Embryonic facial prominence (tissue), 1 donor: ENCODE data around the gene ARMC7.
"Not testable (repeated sequence)": the region's sequence is repeated elsewhere in the genome, so short reads cannot be mapped to it uniquely, and the experiment has no call there.

Source experiments
- DNase-seq: peaks from one replicate; pipeline ENCODE4 v3.0.0-alpha.2; 2016; ENCODE audit errors: extremely low spot score

The ARMC7 gene

GRCh38 chr17:75153780-75154194 is 44.0 kb downstream of the ARMC7 start:
- DNase-seq, result no peak

GRCh38 chr17:75154195-75155106 is 44.7 kb downstream of the ARMC7 start, which contains the start of gene JPT1:
TSS of gene JPT1 (minus strand) at chr17:75154512. CDS start at chr17:75154397, 115 bp downstream.
- DNase-seq, result peak; percentile 96

GRCh38 chr17:75155191-75155601 is 45.4 kb downstream of the ARMC7 start:
- no peak for DNase-seq

GRCh38 chr17:75158480-75158879 is 48.7 kb downstream of the ARMC7 start:
- not testable (repeated sequence) for DNase-seq

GRCh38 chr17:75159196-75160031 is 49.6 kb downstream of the ARMC7 start:
- DNase-seq, result no peak

- DNase-seq, result no peak
Measured at GRCh38 chr17:75160211-75160610, 50.4 kb downstream of the ARMC7 start.

GRCh38 chr17:75163074-75163473 is 53.3 kb downstream of the ARMC7 start:
- DNase-seq, result no peak

GRCh38 chr17:75164606-75165005 is 54.8 kb downstream of the ARMC7 start:
- not testable (repeated sequence) for DNase-seq

- no peak for DNase-seq
Measured at GRCh38 chr17:75168998-75169397, 59.2 kb downstream of the ARMC7 start.

GRCh38 chr17:75173526-75173925 is 63.8 kb downstream of the ARMC7 start:
- no peak for DNase-seq

GRCh38 chr17:75174996-75175395 is 65.2 kb downstream of the ARMC7 start:
- DNase-seq, result no peak

- no peak for DNase-seq
Measured at GRCh38 chr17:75176625-75177024, 66.9 kb downstream of the ARMC7 start.

GRCh38 chr17:75178453-75178852 is 68.7 kb downstream of the ARMC7 start:
- DNase-seq, result no peak
